DND-41 (cell line): Measurements from ENCODE around the gene MRO.

Source experiments
- CTCF ChIP-seq: IDR thresholded peaks from 2 replicates; pipeline ENCODE4 v1.5.1; 2012; ENCODE audit warnings: borderline replicate concordance, low read length, moderate library complexity, mild to moderate bottlenecking; ENCODE audit not compliant: poor library complexity, severe bottlenecking; ENCODE audit errors: extremely low read depth
- EZH2 ChIP-seq: IDR thresholded peaks from 3 replicates; pipeline ENCODE4 v1.6.1; 2012; ENCODE audit warnings: borderline replicate concordance, low read depth, mild to moderate bottlenecking, moderate library complexity, low read length, inconsistent platforms; ENCODE audit not compliant: severe bottlenecking

DNA sequence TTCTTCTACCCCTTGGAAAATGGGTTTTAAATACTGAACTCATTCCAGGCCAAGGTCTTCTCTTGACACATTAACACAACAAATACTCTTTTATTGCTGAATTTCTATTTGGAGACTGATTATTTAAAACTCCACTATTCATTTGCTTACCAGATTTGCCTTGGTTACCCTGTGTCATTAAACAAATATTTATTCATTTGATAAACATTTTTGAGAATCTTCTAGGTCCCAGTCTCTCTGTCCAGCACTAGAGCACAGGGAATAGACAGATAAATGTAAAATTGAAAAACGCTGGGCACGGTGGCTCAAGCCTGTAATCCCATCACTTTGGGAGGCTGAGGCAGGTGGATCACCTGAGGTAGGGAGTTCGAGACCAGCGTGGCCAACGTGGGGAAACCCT is 9.8 kb upstream of the MRO start:
- TF ChIP-seq CTCF = no peak
- TF ChIP-seq EZH2 = no peak
